MM.1S (cell line): ENCODE results near the gene UMOD.

Experiments
- CTCF ChIP-seq: fragments of 300-600 bp; sonication (generic); IDR thresholded peaks from 2 replicates; pipeline ENCODE4 v1.5.1; 2016; ENCODE audit warnings: antibody characterized with exemption, low read length, mixed read lengths
- EZH2 ChIP-seq: fragments of 300-600 bp; sonication (generic); optimal IDR thresholded peaks from 2 replicates; pipeline ENCODE3; 2017; ENCODE audit warnings: low read depth, mild to moderate bottlenecking, antibody characterized with exemption, low read length, mixed read lengths
- EZH2phosphoT487 ChIP-seq: fragments of 300-600 bp; sonication (generic); IDR thresholded peaks from 2 replicates; pipeline ENCODE4 v1.6.1; 2018; ENCODE audit warnings: antibody characterized with exemption, low read length

DNA sequence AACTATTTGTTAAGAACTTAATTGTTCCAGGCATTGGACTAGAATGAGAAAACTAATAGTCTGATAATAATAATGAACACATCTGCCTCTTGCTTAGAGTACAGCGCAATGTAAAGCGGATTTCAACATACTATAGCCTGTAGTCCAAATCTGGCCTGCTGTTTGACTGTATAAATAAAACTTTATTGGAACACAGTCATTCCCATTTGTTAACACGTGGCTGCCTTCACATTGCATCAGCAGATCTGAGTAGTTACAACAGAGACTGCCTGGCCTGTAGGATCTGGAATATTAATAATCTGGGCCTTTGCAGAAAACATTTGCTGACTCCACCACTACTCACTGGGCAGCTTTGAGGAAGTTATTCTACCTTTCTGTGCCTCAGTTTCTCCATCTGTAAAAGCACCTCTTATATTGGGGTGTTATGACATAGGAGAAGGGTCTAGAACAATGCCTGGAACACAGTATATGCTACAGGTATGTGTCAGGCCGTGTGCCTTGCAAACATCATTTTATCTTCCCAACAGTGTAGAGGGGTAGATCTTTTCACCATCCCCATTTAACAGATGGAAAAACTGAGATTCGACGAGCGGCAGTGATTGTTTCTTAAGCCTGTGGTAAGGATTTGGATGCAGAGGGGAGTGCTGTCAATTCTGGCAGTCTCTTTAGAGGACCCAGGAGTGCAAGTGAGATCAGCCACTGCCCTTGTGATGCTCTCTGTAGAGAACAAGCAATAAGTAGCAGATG is 29.9 kb upstream of the UMOD start:
- TF ChIP-seq CTCF (no peak), EZH2phosphoT487 (no peak), EZH2 (no peak)
